ENCODE results near the gene GNB1L. TPM values are rescaled to one million over a fixed set of nuclear protein-coding genes. Genes with fewer than 3 reads are reported as not detected.

Gene GNB1L
- total and polyA plus RNA-seq, 7 donors = 2.5 to 15.0 (median 5.3) TPM

DNA sequence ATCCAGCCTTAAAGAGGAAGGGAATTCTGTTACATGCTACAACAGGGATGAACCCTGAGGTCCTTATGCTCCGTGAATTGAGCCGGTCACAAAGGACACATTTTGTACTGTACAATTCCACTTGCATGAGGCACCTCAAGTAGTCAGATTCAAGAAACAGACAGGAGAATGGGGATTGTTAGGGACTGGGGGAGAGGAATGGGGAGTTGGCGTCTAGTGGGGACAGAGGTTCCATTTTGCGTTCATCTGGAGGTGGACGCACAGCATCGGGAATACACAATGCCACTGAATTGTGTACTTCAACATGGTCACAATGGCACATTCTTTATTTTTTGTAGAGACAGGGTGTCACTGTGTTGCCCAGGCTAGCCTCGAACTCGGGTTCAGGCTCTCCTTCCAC is 80.0 kb downstream of the GNB1L start:
- intact Hi-C loops (cut with DNase I) = no loop called here
- H3K27me3 ChIP-seq = peaks cover 8 to 76% (median 31%) of the 10 kb centered on the region in 3 donors

DNA sequence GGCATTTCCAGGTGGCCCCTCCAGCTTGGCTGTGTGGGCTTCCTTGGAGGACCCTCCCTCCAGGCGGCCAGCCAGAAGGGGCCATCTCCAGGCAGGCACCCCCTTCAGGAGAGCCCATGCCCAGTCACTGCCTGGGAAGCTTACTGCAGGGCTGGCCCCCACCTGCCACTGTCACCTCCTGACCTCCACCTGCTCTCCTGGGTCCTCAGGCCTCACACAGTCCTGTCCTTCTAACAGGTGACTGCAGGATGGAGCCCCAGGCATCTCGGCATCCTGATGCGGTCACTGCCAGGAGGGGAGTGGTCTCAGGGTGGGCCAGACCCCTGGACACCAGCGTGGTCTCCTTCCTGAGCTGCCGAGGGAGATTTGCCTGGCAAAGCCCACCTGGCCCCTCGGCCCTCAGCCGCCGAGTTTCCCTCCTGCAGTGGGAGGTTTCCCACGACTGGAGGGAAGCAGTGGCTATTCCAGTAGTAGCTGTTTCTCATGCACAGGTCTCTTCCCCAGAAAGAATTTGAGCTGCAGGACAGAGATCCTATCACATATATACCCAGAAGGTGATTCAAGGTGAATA is 81.1 kb downstream of the GNB1L start:
- TF ChIP-seq, protein P1, sequence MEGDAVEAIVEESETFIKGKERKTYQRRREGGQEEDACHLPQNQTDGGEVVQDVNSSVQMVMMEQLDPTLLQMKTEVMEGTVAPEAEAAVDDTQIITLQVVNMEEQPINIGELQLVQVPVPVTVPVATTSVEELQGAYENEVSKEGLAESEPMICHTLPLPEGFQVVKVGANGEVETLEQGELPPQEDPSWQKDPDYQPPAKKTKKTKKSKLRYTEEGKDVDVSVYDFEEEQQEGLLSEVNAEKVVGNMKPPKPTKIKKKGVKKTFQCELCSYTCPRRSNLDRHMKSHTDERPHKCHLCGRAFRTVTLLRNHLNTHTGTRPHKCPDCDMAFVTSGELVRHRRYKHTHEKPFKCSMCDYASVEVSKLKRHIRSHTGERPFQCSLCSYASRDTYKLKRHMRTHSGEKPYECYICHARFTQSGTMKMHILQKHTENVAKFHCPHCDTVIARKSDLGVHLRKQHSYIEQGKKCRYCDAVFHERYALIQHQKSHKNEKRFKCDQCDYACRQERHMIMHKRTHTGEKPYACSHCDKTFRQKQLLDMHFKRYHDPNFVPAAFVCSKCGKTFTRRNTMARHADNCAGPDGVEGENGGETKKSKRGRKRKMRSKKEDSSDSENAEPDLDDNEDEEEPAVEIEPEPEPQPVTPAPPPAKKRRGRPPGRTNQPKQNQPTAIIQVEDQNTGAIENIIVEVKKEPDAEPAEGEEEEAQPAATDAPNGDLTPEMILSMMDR (IDR thresholded peaks at IDR 0.05) = no peak
- TF ChIP-seq POLR2A (IDR thresholded peaks at IDR 0.05) (no peak), EP300 (IDR thresholded peaks at IDR 0.05) (no peak), POLR2AphosphoS5 (IDR thresholded peaks at IDR 0.05) (no peak)
- Histone ChIP-seq H3K27ac (no peak overlapping the region), H3K4me3 (no peak overlapping the region), H3K9me3 (no peaks in the 10 kb centered on the region), H3K27me3 (peaks cover 10 to 80% (median 41%) of the 10 kb centered on the region in 3 donors), H3K4me1 (peaks cover 0 to 9% (median 0%) of the 10 kb centered on the region in 4 donors), H3K36me3 (no peaks in the 10 kb centered on the region)
- 76 to 80% methylated on average over 9 of the region's 9 CpGs for WGBS, 2 donors
- intact Hi-C loops (cut with DNase I) = no loop called here
- DNase-seq = no peak

More for the DNA sequence above, 80.0 kb downstream of the GNB1L start:
- TF ChIP-seq, protein P1 (IDR thresholded peaks at IDR 0.05) = no peak
- TF ChIP-seq EP300 (IDR thresholded peaks at IDR 0.05) (no peak), POLR2A (IDR thresholded peaks at IDR 0.05) (no peak), POLR2AphosphoS5 (IDR thresholded peaks at IDR 0.05) (no peak)
- Histone ChIP-seq H3K4me3 (no peak overlapping the region), H3K9me3 (no peaks in the 10 kb centered on the region), H3K36me3 (no peaks in the 10 kb centered on the region), H3K27ac (no peak overlapping the region), H3K4me1 (peaks cover 0 to 9% (median 0%) of the 10 kb centered on the region in 4 donors)
- DNase-seq = no peak
- WGBS, 2 donors = 89 to 94% methylated on average over 8 of the region's 8 CpGs

DNA sequence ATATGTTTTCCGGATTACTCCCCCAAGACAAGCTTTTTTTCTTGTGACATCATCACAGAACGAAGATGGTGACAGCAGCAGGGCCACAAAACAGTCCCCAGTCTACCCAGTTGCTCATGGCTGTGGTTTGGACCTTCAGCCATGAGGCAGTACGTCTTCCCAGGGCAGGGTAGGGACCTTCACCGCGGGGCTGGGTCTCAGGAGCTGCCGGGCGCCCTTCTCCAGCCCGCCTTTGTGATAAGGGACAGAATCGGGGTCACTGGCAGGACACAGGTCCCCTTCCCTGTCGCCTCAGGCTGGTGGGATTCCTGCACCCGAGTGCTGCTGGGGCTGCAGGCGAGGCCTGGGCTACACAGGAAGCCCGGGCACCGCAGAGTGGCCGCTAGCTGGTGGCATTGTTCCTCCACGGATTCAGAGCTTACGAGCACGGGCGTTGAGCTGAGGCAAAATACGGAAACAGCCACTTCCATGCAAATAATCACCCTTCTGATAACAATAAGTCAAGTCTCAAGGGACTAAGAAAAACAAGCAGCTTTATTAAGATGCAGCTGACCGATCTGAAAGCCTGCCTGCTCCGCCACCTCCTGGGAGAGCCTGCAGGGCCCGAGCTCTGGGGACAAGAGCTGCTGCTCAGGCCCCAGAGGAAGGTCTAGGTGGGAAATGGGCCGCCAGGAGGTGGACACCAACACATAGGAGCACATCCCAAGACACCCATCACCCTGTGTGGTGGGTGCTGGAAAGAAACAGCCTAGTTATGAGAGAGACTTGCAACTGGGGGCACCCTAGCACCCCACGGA is 81.8 kb downstream of the GNB1L start:
- no peaks in the 10 kb centered on the region for H3K36me3 ChIP-seq
- no peaks in the 10 kb centered on the region for H3K9me3 ChIP-seq
- H3K4me3 ChIP-seq = no peak overlapping the region
- intact Hi-C loops (cut with DNase I) = no loop called here
- H3K27me3 ChIP-seq = peaks cover 16 to 82% (median 48%) of the 10 kb centered on the region in 3 donors
- peaks cover 0 to 9% (median under 1%) of the 10 kb centered on the region in 4 donors for H3K4me1 ChIP-seq
- DNase-seq = no peak
- H3K27ac ChIP-seq = no peak overlapping the region
- TF ChIP-seq, protein P1 (IDR thresholded peaks at IDR 0.05) = no peak
- TF ChIP-seq POLR2AphosphoS5 (IDR thresholded peaks at IDR 0.05) (no peak), POLR2A (IDR thresholded peaks at IDR 0.05) (no peak), EP300 (IDR thresholded peaks at IDR 0.05) (no peak)
- WGBS, 2 donors = 49 to 64% methylated on average over 25 of the region's 25 CpGs

DNA sequence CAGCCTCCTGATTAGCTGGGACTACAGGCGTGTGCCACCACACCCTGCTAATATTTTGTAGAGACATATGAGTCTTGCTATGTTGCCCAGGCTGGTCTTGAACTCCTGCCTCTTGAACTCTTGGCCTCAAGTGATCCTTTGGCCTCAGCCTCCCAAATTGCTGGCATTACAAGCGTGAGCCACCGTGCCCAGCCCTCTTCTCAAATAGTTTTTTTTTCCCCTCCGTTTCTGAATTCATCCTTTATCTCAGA is 82.3 kb downstream of the GNB1L start:
- intact Hi-C loops (cut with DNase I) = no loop called here
- Histone ChIP-seq H3K9me3 (no peaks in the 10 kb centered on the region), H3K27ac (no peak overlapping the region), H3K4me3 (no peak overlapping the region), H3K4me1 (peaks cover 0 to 11% (median 4%) of the 10 kb centered on the region in 4 donors), H3K36me3 (no peaks in the 10 kb centered on the region), H3K27me3 (peaks cover 21 to 84% (median 53%) of the 10 kb centered on the region in 3 donors)
- no peak for DNase-seq
- WGBS, 2 donors = 33 to 68% methylated on average over 4 of the region's 4 CpGs
- TF ChIP-seq, protein P1 (IDR thresholded peaks at IDR 0.05) = no peak
- no peak for TF ChIP-seq POLR2A (IDR thresholded peaks at IDR 0.05)
- no peak for TF ChIP-seq EP300 (IDR thresholded peaks at IDR 0.05)
- TF ChIP-seq POLR2AphosphoS5 (IDR thresholded peaks at IDR 0.05) = no peak
